ENCODE results near the gene ZNF506.
"Not testable (repeated sequence)": the region's sequence is repeated elsewhere in the genome, so short reads cannot be mapped to it uniquely, and the experiment has no call there.

Gene ZNF506

GRCh38 chr19:19821366-19821951 is at the start of gene ZNF506:
Gene ZNF506 (minus strand): TSS chr19:19821750. CDS start chr19:19821603, 147 bp downstream.
- DNase-seq = peak; percentile 93

- not testable (repeated sequence) for DNase-seq
Observed at GRCh38 chr19:19870086-19870485, 48.5 kb upstream of the ZNF506 start.

- DNase-seq = peak; percentile 17
Observed at GRCh38 chr19:19866611-19867248, 45.2 kb upstream of the ZNF506 start.

- peak; percentile 93 for DNase-seq
Observed at GRCh38 chr19:19865750-19866610, 44.4 kb upstream of the ZNF506 start, which contains the start of gene ZNF253. Gene ZNF253 (plus strand): TSS chr19:19865882. CDS start chr19:19865997, 115 bp downstream.

GRCh38 chr19:19860756-19861390 is 39.3 kb upstream of the ZNF506 start:
- no peak for DNase-seq

GRCh38 chr19:19858751-19859150 is 37.2 kb upstream of the ZNF506 start:
- no peak for DNase-seq

- not testable (repeated sequence) for DNase-seq
Observed at GRCh38 chr19:19851740-19852139, 30.2 kb upstream of the ZNF506 start.

- DNase-seq = no peak
Observed at GRCh38 chr19:19849056-19849455, 27.5 kb upstream of the ZNF506 start.

GRCh38 chr19:19847781-19848180 is 26.2 kb upstream of the ZNF506 start:
- no peak for DNase-seq

- no peak for DNase-seq
Observed at GRCh38 chr19:19835560-19836038, 14.0 kb upstream of the ZNF506 start.

GRCh38 chr19:19826875-19827274 is 5.3 kb upstream of the ZNF506 start:
- DNase-seq = no peak

- no peak for DNase-seq
Observed at GRCh38 chr19:19823916-19824315, 2.4 kb upstream of the ZNF506 start.

GRCh38 chr19:19821976-19822375 is 426 bp upstream of the ZNF506 start:
- DNase-seq = not testable (repeated sequence)

GRCh38 chr19:19820774-19821320 is 703 bp downstream of the ZNF506 start:
- DNase-seq = no peak

GRCh38 chr19:19817357-19817756 is 4.2 kb downstream of the ZNF506 start:
- no peak for DNase-seq

- DNase-seq = no peak
Observed at GRCh38 chr19:19816679-19817078, 4.9 kb downstream of the ZNF506 start.

GRCh38 chr19:19811999-19812398 is 9.6 kb downstream of the ZNF506 start:
- DNase-seq = not testable (repeated sequence)

- DNase-seq = no peak
Observed at GRCh38 chr19:19805480-19805879, 16.1 kb downstream of the ZNF506 start.

- DNase-seq = no peak
Observed at GRCh38 chr19:19788015-19788414, 33.5 kb downstream of the ZNF506 start.

- DNase-seq = not testable (repeated sequence)
Observed at GRCh38 chr19:19785476-19785875, 36.1 kb downstream of the ZNF506 start.

GRCh38 chr19:19782783-19783182 is 38.8 kb downstream of the ZNF506 start:
- DNase-seq = no peak

GRCh38 chr19:19781791-19782190 is 39.8 kb downstream of the ZNF506 start:
- peak; percentile 77 for DNase-seq

GRCh38 chr19:19778666-19779065 is 42.9 kb downstream of the ZNF506 start:
- no peak for DNase-seq

Data from NCI-H510A treated with DMSO at 0.1 percent for 48 hours (cell line).